Measurements from ENCODE around the gene DNAJB8. TPM values are rescaled to one million over a fixed set of nuclear protein-coding genes. Genes with fewer than 3 reads are reported as not detected.

DNAJB8 gene
- polyA plus RNA-seq, 1 donor, result not detected

DNA sequence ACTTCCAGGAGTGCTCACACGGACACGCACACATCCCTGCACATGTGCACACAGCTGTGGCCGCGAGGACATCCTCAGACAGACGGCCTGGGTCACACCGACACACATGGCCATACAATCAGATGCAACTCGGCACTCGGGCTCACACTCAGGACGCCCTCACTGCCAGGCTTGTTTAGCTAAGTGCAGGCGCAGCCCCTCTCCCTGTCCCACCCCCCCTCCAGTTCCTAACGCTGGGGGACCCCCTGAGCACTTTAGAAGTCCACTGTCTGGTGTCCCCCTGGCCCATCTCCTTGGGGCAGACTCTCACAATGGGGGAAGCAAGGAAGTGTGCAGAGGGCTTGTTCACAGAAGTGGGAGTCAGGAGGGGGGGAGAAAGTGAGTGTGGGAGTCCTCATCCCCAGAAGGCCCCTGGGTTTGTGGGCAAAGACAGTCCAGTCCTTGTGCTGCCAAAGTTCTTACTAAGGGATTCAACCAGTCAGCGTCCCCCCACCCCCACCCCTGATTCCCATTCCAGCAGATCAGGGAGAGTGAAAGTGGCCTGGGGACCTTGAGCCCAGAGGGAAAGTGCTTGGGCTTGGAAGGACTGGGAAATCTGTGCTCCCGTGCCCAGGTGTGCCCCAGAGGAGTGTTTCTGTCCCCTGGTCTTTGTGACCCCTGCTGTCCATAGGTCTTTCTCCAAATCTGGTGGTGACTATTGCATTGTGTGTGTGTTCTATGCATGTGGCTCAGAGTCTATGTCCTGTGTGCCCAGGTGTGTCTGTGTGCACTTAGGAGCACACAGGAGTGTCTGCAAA is 27.1 kb upstream of the DNAJB8 start:
- peaks cover 11% of the 10 kb centered on the region for H3K9me3 ChIP-seq (ENCODE audit: control insufficient read depth, low read depth, low read length)
- peaks cover 98% of the 10 kb centered on the region for H3K27me3 ChIP-seq (ENCODE audit: control insufficient read depth, insufficient read depth, low read length)
- H3K27ac ChIP-seq (ENCODE audit: low read length), result no peak overlapping the region
- no CpG with 5 or more reads among the region's 13 CpGs for WGBS (ENCODE audit: insufficient coverage, low lambda C conversion rate)
- peaks cover 18% of the 10 kb centered on the region for H3K4me1 ChIP-seq (ENCODE audit: control insufficient read depth, insufficient read depth, low read length)
- no peak for DNase-seq
- no peak overlapping the region for H3K4me3 ChIP-seq (ENCODE audit: low read length)
- H3K36me3 ChIP-seq (ENCODE audit: control insufficient read depth, insufficient read depth, low read length), result no peaks in the 10 kb centered on the region

DNA sequence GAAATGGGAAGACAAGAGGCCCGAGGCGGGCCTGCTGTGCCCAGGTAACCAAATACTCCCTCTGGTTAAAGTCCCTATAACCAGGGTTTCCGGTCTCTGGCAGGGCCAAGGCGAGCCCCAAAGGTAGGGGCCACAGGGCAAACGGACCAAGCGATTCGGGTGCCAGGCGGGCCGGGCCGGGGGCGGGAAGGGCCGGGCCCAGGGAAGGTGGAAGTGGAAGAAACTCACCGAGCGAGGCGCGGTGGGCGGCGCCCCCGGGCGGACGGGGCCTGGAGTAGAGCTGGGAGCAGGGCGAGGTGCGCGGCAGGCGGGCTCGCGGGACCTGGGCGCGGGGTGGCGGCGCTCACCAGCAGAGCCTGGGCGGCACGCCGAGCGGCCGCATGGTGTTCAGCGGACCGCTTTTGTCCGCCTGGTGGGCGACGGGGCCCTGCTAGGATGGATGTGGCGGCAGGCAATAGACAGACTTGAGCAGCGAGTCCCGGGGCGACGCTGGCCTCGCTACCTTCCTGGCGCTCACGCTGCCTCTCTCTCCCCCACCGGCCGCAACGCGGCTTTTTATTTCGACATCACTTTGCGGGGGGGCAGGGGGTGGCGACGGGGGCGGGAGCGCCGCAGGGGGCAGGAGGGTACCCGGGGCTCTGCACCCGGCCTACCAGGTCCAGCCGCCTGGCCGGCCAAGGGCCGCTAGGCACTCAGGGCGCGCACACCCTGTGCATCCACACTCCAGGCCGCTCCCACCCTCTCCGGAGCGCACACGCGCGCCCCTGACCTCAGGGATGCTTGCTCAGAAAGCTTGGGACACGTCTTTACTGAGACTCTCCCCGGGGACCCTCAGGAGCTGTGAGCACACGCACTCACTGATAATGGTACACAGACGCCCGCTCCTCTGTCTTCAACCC is 26.2 kb upstream of the DNAJB8 start, which contains the start of gene GATA2:
Gene GATA2 (minus strand): TSS at position 531 of the 899 bp plus-strand sequence. CDS start 6,170 bp downstream, outside the sequence.
- Histone ChIP-seq H3K27ac (ENCODE audit: low read length) (no peak within 1 kb of the TSS), H3K9me3 (ENCODE audit: control insufficient read depth, low read depth, low read length) (peaks cover 18% of the 10 kb centered on the region), H3K36me3 (ENCODE audit: control insufficient read depth, insufficient read depth, low read length) (no peaks in the 10 kb centered on the region), H3K4me3 (ENCODE audit: low read length) (no peak within 1 kb of the TSS), H3K27me3 (ENCODE audit: control insufficient read depth, insufficient read depth, low read length) (peaks cover 98% of the 10 kb centered on the region), H3K4me1 (ENCODE audit: control insufficient read depth, insufficient read depth, low read length) (peaks cover 24% of the 10 kb centered on the region)
- DNase-seq, result peak in 1 of 2 donors; percentile 50
- no CpG with 5 or more reads among the region's 78 CpGs for WGBS (ENCODE audit: insufficient coverage, low lambda C conversion rate)

DNA sequence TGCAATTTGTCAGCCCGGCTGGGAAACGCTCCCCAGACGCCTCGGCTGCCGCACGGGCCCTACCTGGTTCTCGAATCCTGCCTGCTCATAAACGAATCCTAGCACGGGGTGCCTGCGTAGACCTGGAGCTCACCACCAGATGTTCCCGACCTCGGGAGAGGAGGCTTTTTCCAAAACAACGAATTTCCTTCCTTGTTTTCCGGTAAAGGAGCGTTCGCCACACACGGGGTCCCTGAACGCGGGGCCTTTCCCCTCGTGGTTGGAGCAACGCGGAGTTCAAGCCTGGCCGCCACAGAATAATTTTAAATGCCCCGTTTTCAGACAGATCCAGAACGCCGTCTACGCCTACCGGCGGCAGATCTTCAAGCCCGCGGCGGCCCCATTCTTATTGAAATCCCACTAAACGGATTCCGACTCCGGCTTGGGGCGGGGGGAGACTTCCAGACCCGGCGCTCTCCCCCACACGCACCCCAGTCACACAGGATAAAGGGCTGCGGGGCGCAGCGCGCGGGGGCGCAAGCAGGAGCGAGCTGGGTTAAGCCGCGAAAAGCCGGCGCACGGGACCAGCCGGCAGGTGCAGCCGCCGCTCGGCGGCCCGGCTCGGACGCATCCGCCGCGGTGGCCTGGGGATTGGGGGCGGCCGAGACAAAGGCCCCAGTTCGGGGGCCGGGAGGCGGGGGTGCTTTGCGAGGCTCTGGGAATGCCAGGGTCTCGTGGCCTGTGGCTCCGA is 25.4 kb upstream of the DNAJB8 start:
- no CpG with 5 or more reads among the region's 70 CpGs for WGBS (ENCODE audit: insufficient coverage, low lambda C conversion rate)
- Histone ChIP-seq H3K36me3 (ENCODE audit: control insufficient read depth, insufficient read depth, low read length) (no peaks in the 10 kb centered on the region), H3K4me3 (ENCODE audit: low read length) (no peak overlapping the region), H3K9me3 (ENCODE audit: control insufficient read depth, low read depth, low read length) (peaks cover 19% of the 10 kb centered on the region), H3K27ac (ENCODE audit: low read length) (no peak overlapping the region), H3K27me3 (ENCODE audit: control insufficient read depth, insufficient read depth, low read length) (peaks cover 100% of the 10 kb centered on the region), H3K4me1 (ENCODE audit: control insufficient read depth, insufficient read depth, low read length) (peaks cover 20% of the 10 kb centered on the region)
- DNase-seq, result peak in 1 of 2 donors; percentile 64

DNA sequence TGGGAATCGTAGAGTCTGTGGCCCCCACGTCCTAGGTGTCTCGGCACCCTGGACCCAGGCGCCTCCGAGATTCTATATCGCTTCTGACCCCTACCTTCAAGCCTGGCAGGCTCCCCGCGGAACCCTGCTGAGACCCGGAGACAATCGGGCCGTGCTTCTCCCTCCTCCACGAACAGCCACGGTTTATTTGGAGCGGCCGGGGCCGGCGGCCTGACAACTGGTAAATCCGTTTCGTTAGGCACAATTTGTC is 24.9 kb upstream of the DNAJB8 start:
- peaks cover 17% of the 10 kb centered on the region for H3K4me1 ChIP-seq (ENCODE audit: control insufficient read depth, insufficient read depth, low read length)
- no peaks in the 10 kb centered on the region for H3K36me3 ChIP-seq (ENCODE audit: control insufficient read depth, insufficient read depth, low read length)
- no peak overlapping the region for H3K27ac ChIP-seq (ENCODE audit: low read length)
- H3K9me3 ChIP-seq (ENCODE audit: control insufficient read depth, low read depth, low read length), result peaks cover 19% of the 10 kb centered on the region
- H3K27me3 ChIP-seq (ENCODE audit: control insufficient read depth, insufficient read depth, low read length), result peaks cover 100% of the 10 kb centered on the region
- H3K4me3 ChIP-seq (ENCODE audit: low read length), result no peak overlapping the region
- no CpG with 5 or more reads among the region's 19 CpGs for WGBS (ENCODE audit: insufficient coverage, low lambda C conversion rate)
- DNase-seq, result no peak

DNA sequence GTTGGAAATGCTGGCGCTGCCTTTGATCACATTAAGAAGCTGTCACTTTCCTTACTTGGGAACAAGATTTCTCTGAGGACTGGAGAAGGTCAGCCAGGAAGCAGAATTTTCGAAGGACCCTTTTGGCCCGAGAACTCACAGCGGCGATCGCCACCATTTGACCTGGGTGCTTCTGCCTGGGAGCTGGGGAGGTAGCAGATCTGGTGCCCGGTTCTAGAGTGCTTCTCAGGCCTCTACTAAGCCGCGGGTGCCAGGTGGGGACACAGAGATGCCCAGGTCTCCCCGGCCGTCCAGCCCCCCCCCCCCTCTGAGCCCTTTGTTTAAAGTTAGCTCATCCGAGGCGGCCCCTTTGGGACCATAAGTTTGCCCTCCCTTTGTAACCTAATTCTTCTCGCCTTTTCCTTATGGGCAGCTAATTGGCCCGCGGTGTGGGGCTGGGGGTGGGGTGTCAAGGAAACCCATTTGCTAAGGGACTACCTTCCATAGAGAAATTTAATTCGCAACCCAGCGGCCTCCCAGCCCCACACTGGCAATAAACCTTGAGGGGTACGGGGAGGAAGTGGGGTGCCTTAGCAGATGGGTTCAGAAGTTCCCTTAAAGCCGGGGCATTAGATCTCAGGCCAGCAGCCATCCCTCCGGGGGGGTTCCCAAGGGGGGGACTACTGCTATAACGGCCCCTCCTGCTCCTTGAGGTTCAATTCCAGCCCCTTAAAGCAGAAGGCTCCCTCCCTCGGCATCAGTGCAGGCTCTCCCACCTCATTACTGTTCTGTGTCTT is 24.4 kb upstream of the DNAJB8 start:
- no peak overlapping the region for H3K27ac ChIP-seq (ENCODE audit: low read length)
- no peak overlapping the region for H3K4me3 ChIP-seq (ENCODE audit: low read length)
- no peaks in the 10 kb centered on the region for H3K36me3 ChIP-seq (ENCODE audit: control insufficient read depth, insufficient read depth, low read length)
- H3K27me3 ChIP-seq (ENCODE audit: control insufficient read depth, insufficient read depth, low read length), result peaks cover 100% of the 10 kb centered on the region
- H3K9me3 ChIP-seq (ENCODE audit: control insufficient read depth, low read depth, low read length), result peaks cover 20% of the 10 kb centered on the region
- WGBS (ENCODE audit: insufficient coverage, low lambda C conversion rate), result no CpG with 5 or more reads among the region's 23 CpGs
- H3K4me1 ChIP-seq (ENCODE audit: control insufficient read depth, insufficient read depth, low read length), result peaks cover 14% of the 10 kb centered on the region
- DNase-seq, result no peak

DNA sequence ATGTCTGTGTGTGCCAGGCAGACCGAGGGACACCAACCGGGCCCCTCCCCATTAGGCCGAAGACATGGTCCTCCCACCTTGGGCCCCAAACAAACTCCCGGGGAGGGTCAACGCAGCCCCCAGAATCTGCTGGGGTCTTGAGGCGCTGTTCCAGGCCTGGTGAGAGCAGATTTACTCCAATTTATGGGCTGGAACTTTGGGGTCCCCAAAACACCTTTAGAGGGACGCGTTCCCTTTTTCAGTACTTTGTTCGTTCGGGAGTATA is 23.9 kb upstream of the DNAJB8 start:
- Histone ChIP-seq H3K4me1 (ENCODE audit: control insufficient read depth, insufficient read depth, low read length) (peaks cover 14% of the 10 kb centered on the region), H3K27me3 (ENCODE audit: control insufficient read depth, insufficient read depth, low read length) (peaks cover 100% of the 10 kb centered on the region), H3K27ac (ENCODE audit: low read length) (no peak overlapping the region), H3K36me3 (ENCODE audit: control insufficient read depth, insufficient read depth, low read length) (no peaks in the 10 kb centered on the region), H3K9me3 (ENCODE audit: control insufficient read depth, low read depth, low read length) (peaks cover 20% of the 10 kb centered on the region), H3K4me3 (ENCODE audit: low read length) (no peak overlapping the region)
- DNase-seq, result peak in 1 of 2 donors; percentile 29
- no CpG with 5 or more reads among the region's 10 CpGs for WGBS (ENCODE audit: insufficient coverage, low lambda C conversion rate)

DNA sequence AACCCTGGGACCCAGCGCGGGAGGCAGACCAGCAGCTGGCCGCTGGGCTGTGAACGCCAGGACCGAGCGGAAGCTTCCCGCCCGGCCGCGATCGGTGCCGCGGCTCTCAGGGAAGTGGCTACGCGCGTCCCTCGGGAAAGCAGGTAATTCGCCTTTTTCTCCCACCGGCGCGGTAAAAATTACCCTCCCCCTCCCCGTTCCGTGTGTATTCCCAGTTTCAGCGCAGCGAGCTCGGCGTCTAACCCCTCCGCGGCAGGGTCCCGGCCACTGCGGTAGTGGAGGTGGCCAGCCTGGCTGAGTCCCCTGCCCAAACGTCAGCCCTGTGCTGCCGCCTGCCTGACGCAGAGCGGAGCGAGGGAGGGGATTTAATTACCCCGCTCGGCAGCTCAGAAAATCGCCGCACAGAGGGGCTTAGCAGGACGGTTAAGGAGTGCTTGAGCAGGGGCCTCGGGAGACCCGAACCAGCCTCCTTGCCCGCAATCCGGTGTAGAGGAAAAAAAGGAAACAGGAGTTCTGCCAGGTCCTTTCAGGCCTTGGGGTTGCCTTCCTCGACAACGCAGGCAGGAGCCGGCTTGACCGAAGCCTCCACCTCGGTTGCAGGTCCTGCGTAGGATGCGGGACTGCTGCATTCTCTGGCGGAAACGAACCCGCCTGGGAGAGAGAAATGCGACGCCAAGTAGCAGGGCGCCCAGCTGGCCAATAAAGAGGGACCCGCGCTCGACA is 23.4 kb upstream of the DNAJB8 start:
- no peak overlapping the region for H3K27ac ChIP-seq (ENCODE audit: low read length)
- H3K9me3 ChIP-seq (ENCODE audit: control insufficient read depth, low read depth, low read length), result peaks cover 20% of the 10 kb centered on the region
- H3K4me3 ChIP-seq (ENCODE audit: low read length), result peak overlapping the region; percentile 28
- peaks cover 14% of the 10 kb centered on the region for H3K4me1 ChIP-seq (ENCODE audit: control insufficient read depth, insufficient read depth, low read length)
- no peaks in the 10 kb centered on the region for H3K36me3 ChIP-seq (ENCODE audit: control insufficient read depth, insufficient read depth, low read length)
- peaks cover 100% of the 10 kb centered on the region for H3K27me3 ChIP-seq (ENCODE audit: control insufficient read depth, insufficient read depth, low read length)
- WGBS (ENCODE audit: insufficient coverage, low lambda C conversion rate), result 0% methylated on average over 3 of the region's 61 CpGs
- DNase-seq, result peak in 1 of 2 donors; percentile 56

DNA sequence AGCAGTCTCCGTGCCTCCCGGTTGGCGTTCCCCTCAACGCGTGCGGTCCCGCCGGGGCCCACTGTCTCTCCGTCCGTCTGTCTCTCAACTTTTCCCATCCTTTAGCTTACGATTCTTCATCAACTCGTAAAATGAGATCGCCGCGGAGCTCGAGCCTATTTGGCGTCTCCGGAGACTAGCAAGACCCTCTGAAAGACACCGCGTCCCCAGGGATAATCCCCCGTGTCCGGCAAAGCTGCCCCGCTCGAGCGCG is 22.9 kb upstream of the DNAJB8 start:
- Histone ChIP-seq H3K27me3 (ENCODE audit: control insufficient read depth, insufficient read depth, low read length) (peaks cover 100% of the 10 kb centered on the region), H3K4me3 (ENCODE audit: low read length) (peak overlapping the region; percentile 28), H3K4me1 (ENCODE audit: control insufficient read depth, insufficient read depth, low read length) (peaks cover 14% of the 10 kb centered on the region), H3K9me3 (ENCODE audit: control insufficient read depth, low read depth, low read length) (peaks cover 22% of the 10 kb centered on the region), H3K27ac (ENCODE audit: low read length) (no peak overlapping the region), H3K36me3 (ENCODE audit: control insufficient read depth, insufficient read depth, low read length) (no peaks in the 10 kb centered on the region)
- peak in 1 of 2 donors; percentile 46 for DNase-seq
- 0% methylated on average over 6 of the region's 26 CpGs for WGBS (ENCODE audit: insufficient coverage, low lambda C conversion rate)

DNA sequence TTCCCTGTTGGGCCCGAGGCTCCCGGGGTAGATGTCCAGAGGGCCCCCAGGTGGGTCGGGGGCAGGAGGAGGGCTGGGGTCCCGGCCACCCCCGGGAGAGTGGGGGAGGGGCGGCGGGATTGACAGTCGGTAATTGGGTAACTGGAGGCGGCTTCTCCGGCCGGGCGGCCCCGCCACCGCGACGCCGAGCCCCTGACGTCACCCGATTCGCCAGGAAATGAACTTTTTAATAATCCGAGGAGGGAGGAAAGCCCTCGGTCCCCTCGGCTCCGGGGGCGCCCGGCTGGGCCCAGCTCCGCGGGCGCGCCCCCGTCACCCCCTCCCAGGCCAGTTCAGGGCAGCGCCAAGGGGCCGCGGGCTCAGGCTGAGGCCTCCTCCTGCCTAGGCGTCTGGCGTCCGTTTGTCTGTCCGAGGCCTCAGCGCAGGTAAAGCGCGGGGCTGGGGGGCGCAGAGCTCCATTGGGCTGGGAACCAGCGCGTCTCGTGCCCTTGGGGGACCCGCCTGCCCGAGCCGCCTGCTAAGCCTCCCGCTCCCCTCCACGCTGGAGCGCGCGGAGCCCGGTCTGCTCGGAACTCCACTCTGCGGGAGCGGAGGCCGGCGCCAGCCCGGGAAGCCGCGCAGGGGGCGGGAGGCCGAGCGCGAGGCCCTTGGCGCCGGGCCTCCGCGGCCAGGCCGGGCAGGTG is 22.4 kb upstream of the DNAJB8 start:
- no peaks in the 10 kb centered on the region for H3K36me3 ChIP-seq (ENCODE audit: control insufficient read depth, insufficient read depth, low read length)
- H3K4me3 ChIP-seq (ENCODE audit: low read length), result no peak overlapping the region
- peaks cover 22% of the 10 kb centered on the region for H3K9me3 ChIP-seq (ENCODE audit: control insufficient read depth, low read depth, low read length)
- peaks cover 100% of the 10 kb centered on the region for H3K27me3 ChIP-seq (ENCODE audit: control insufficient read depth, insufficient read depth, low read length)
- H3K4me1 ChIP-seq (ENCODE audit: control insufficient read depth, insufficient read depth, low read length), result peaks cover 14% of the 10 kb centered on the region
- H3K27ac ChIP-seq (ENCODE audit: low read length), result no peak overlapping the region
- peak in 1 of 2 donors; percentile 47 for DNase-seq
- WGBS (ENCODE audit: insufficient coverage, low lambda C conversion rate), result no CpG with 5 or more reads among the region's 71 CpGs

All from large intestine (tissue), 3 donors.